ENCODE results near the gene AGK.
"Not testable (repeated sequence)": the region's sequence is repeated elsewhere in the genome, so short reads cannot be mapped to it uniquely, and the experiment has no call there.

- not testable (repeated sequence) for TF ChIP-seq CTCF (IDR thresholded peaks at IDR 0.05; ENCODE audit: insufficient read depth, low read length, poor library complexity, severe bottlenecking); EZH2phosphoT487 (conservative IDR thresholded peaks at IDR 0.05; ENCODE audit: low read length)
These were observed 28.7 kb downstream of the AGK start for GRCh38 chr7:141579953-141580352.

Data from SU-DHL-6 (cell line).